Measurements from ENCODE around the gene SH2D3A. TPM values are rescaled to one million over a fixed set of nuclear protein-coding genes. Genes with fewer than 3 reads are reported as not detected.
"Not testable (repeated sequence)": the region's sequence is repeated elsewhere in the genome, so short reads cannot be mapped to it uniquely, and the experiment has no call there.

Gene SH2D3A
- total RNA-seq, 1 donor from 2014 or later: 27.6 TPM

DNA sequence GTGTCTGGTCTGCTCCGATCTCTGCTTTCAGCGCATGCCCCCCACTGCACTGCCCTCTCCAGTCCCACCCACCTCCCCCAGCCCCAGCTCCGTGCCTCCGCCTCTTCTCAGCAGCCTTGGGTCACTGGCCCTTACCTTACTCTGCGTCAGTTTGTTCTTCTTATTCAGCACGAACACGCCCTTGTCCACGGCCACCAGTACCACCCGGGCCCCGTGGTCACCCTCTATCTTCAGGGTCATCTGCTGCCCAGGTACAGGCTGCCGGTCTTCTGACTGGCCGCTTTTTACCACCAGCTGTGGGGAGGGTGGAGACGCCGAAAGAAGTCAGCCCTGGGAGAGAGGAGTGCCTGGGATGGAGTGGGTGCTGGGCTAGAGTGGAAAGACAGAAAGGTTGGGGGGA lies 57.7 kb downstream of the SH2D3A start:
- TF ChIP-seq, protein P1, sequence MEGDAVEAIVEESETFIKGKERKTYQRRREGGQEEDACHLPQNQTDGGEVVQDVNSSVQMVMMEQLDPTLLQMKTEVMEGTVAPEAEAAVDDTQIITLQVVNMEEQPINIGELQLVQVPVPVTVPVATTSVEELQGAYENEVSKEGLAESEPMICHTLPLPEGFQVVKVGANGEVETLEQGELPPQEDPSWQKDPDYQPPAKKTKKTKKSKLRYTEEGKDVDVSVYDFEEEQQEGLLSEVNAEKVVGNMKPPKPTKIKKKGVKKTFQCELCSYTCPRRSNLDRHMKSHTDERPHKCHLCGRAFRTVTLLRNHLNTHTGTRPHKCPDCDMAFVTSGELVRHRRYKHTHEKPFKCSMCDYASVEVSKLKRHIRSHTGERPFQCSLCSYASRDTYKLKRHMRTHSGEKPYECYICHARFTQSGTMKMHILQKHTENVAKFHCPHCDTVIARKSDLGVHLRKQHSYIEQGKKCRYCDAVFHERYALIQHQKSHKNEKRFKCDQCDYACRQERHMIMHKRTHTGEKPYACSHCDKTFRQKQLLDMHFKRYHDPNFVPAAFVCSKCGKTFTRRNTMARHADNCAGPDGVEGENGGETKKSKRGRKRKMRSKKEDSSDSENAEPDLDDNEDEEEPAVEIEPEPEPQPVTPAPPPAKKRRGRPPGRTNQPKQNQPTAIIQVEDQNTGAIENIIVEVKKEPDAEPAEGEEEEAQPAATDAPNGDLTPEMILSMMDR (conservative IDR thresholded peaks at IDR 0.05; ENCODE audit: low read depth, low read length): no peak
- no peak overlapping the region for H3K4me3 ChIP-seq (ENCODE audit: low read depth, low read length)
- DNase-seq (ENCODE audit: low read depth): no peak

DNA sequence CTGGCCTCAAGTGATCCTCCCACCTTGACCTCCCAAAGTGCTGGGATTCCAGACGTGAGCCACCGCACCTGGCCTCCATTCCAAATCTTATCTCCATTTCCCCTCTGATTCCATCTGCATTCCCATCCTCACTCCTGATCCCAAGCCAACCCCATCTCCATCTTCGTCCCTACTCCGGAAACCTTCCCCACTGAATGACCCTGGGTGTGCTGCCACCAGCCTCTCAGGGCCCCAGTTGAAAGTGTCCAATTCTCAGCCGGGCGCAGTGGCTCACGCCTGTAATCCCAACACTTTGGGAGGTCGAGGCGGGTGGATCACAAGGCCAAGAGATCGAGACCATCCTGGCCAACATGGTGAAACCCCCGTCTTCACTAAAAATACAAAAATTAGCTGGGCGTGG lies 58.3 kb downstream of the SH2D3A start:
- not testable (repeated sequence) for DNase-seq (ENCODE audit: low read depth); H3K4me3 ChIP-seq (ENCODE audit: low read depth, low read length)

DNA sequence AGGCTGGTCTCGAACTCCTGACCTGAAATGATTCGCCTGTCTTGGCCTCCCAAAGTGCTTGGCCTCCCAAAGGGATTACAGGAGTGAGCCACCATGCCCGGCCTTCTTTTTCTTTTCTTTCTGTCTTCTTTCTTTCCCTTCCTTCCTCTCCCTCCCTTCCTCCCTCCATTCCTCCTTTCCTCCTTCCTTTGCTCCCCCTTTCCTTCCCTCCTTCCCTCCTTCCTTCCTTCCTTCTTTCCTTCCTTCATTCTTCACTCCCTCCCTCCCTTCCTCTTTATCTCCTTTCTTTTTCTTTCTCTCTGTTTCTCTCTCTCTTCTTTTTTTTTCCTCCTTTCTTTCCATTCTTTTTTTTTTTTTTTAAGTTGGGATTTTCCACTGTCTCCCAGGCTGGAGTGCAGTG lies 58.9 kb downstream of the SH2D3A start:
- DNase-seq (ENCODE audit: low read depth): no peak
- TF ChIP-seq, protein P1 (conservative IDR thresholded peaks at IDR 0.05; ENCODE audit: low read depth, low read length): no peak
- no peak overlapping the region for H3K4me3 ChIP-seq (ENCODE audit: low read depth, low read length)

DNA sequence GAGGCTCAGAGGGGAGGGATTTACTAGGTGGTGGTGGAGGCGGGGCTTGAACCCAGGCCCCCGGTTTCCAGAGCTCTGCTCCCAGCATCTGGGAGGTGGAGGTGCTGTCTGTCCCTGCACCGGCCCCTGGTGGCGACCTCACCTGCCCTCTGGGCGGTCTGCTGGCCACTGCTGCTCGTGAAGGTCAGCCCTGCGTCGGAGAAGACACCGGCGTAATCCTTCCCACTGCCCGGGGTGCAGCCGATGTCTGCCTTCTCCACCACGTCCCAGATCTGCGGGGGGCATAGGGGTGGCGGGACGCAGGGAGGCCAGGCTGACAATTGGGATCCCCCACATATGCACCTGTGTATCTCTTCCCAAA lies 59.6 kb downstream of the SH2D3A start:
- no peak for DNase-seq (ENCODE audit: low read depth)
- TF ChIP-seq, protein P1 (conservative IDR thresholded peaks at IDR 0.05; ENCODE audit: low read depth, low read length): no peak
- H3K4me3 ChIP-seq (ENCODE audit: low read depth, low read length): no peak overlapping the region

DNA sequence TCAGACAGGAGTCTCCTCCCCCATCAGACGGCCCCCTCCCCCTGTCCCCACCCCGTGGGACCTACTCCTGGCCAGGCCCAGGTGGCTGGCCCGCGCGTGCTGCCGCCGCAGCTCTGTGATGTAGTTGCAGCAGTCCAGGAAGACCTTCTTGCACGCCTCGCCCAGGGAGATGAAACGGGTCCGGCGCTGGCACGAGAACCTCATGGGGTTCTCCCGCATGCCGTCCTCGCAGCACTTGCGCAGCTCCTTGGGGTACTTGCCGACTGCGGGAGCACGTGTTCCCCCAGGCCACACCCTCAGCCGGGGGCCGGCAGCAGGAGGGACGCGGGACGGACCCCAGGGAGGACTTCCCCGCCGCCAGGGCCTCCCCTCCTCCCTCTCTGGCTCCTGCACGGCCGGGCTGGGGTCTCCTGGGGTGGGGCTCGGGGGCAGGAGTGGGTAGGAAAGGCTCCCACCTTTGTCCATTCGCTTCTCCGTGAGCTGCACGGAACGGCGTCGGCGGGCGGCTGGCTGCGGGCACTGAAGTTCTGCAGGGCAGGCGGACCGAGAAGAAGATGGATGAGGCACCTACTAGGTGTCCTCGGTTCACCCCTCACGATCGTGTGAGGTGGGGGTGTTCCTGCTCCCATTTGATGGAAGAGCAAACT lies 60.1 kb downstream of the SH2D3A start:
- no peak for DNase-seq (ENCODE audit: low read depth)
- TF ChIP-seq, protein P1 (conservative IDR thresholded peaks at IDR 0.05; ENCODE audit: low read depth, low read length): no peak

DNA sequence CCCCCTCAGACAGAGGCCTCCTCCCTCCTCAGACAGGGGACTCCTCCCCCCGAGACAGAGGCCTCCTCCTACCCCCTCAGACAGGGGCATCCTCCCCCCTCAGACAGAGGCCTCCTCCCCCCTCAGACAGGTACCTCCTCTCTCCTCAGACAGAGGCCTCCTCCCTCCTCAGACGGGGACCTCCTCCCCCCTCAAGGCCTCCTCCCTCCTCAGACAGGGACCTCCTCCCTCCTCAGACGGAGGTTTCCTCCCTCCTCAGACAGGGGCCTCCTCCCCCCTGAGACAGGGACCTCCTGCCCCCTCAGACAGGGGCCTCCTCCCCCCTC lies 60.6 kb downstream of the SH2D3A start:
- H3K4me3 ChIP-seq (ENCODE audit: low read depth, low read length): no peak overlapping the region
- DNase-seq (ENCODE audit: low read depth): no peak
- TF ChIP-seq, protein P1 (conservative IDR thresholded peaks at IDR 0.05; ENCODE audit: low read depth, low read length): no peak

More for the DNA sequence above, 60.1 kb downstream of the SH2D3A start:
- no peak overlapping the region for H3K4me3 ChIP-seq (ENCODE audit: low read depth, low read length)

DNA sequence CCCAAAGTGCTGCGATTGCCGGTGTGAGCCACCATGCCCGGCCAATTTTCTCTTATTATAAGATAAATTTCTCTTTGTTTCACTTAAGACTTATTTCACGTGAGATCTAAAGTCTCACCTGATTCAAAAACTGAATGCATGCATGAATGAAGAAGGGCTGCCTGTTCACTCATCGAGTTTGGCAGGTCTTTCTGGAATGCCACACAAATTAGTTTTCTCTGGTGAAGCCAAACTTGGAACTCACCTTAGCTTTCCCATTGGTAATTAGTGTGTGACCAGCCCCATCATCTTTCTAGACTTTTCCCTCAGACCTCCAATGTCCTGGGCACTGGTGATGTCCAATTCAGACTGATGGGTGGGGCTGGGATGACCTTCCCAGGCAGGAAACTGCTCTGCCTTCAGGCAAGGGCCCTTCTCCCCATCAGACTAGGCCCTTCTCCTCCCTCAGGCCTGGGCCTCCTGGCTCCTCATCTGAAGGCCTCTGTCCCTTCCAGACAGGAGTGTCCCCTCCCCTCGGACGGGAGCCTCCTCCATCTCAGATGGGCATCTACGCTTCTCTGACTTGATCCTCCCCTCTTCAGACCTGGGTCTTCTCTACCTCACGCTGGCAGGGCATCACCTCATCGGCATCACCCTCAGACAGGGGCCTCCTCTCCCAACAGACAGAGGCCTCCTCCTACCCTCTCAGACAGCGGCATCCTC lies 61.2 kb downstream of the SH2D3A start:
- DNase-seq (ENCODE audit: low read depth): no peak
- TF ChIP-seq, protein P1 (conservative IDR thresholded peaks at IDR 0.05; ENCODE audit: low read depth, low read length): no peak
- H3K4me3 ChIP-seq (ENCODE audit: low read depth, low read length): no peak overlapping the region

Other genes with a start within 250 kb of the SH2D3A start
- 12.5 and 18.1 TPM in 2 replicates for gene TNFSF9, start 236.4 kb downstream of the SH2D3A start, total RNA-seq
- gene CD70, start 176.3 kb downstream of the SH2D3A start, total RNA-seq: 6.8 and 9.7 TPM in 2 replicates
- not detected in 2 replicates for gene TNFSF14, start 97.3 kb downstream of the SH2D3A start, total RNA-seq
- gene C3, start 46.8 kb downstream of the SH2D3A start, total RNA-seq: 10.0 and 16.1 TPM in 2 replicates
- 29.3 and 58.2 TPM in 2 replicates for gene GPR108, start 29.9 kb downstream of the SH2D3A start, total RNA-seq
- 43.5 and 62.4 TPM in 2 replicates for gene TRIP10, start 27.8 kb downstream of the SH2D3A start, total RNA-seq
- 1.3 and 1.4 TPM in 2 replicates for gene VAV1, start 5.3 kb upstream of the SH2D3A start, total RNA-seq
- gene ADGRE1, start 120.1 kb upstream of the SH2D3A start, total RNA-seq: not detected in 2 replicates